DOHH2 (cell line): ENCODE measurements around the gene PPM1H.

ENCODE experiments used
- H3F3A ChIP-seq: fragments of 200-600 bp; sonication (generic), shearing (Covaris generic); 2 replicates; pipeline ENCODE4 v1.6.0; 2016; ENCODE audit warnings: antibody characterized with exemption, mild to moderate bottlenecking; ENCODE audit not compliant: control insufficient read depth, insufficient read depth
- H3K27ac ChIP-seq: fragments of 200-600 bp; sonication (generic); 2 replicates; pipeline ENCODE4 v1.5.1; 2014; ENCODE audit warnings: low read depth, mild to moderate bottlenecking, low read length, moderate library complexity
- H3K27me3 ChIP-seq: fragments of 200-600 bp; sonication (generic); 2 replicates; pipeline ENCODE4 v1.6.1; 2014; ENCODE audit warnings: mild to moderate bottlenecking, low read length, mixed read lengths; ENCODE audit not compliant: control insufficient read depth
- H3K36me3 ChIP-seq: fragments of 200-600 bp; sonication (generic); 2 replicates; pipeline ENCODE4 v1.6.1; 2014; ENCODE audit warnings: mild to moderate bottlenecking, low read length, moderate library complexity, mixed read lengths; ENCODE audit not compliant: control insufficient read depth
- H3K4me1 ChIP-seq: fragments of 200-600 bp; sonication (generic); 2 replicates; pipeline ENCODE4 v1.6.1; 2014; ENCODE audit warnings: mild to moderate bottlenecking, low read length, mixed read lengths; ENCODE audit not compliant: control insufficient read depth
- H3K4me2 ChIP-seq: fragments of 200-600 bp; sonication (generic); 2 replicates; pipeline ENCODE4 v1.6.0; 2014; ENCODE audit warnings: mild to moderate bottlenecking, low read length, moderate library complexity
- H3K4me3 ChIP-seq: fragments of 200-600 bp; sonication (generic); 2 replicates; pipeline ENCODE4 v1.5.1; 2014; ENCODE audit warnings: mild to moderate bottlenecking, low read length, mixed read lengths
- H3K79me2 ChIP-seq: fragments of 200-600 bp; sonication (generic); 2 replicates; pipeline ENCODE4 v1.6.1; 2014; ENCODE audit warnings: mild to moderate bottlenecking, low read length, mixed read lengths; ENCODE audit not compliant: control insufficient read depth
- H3K9me2 ChIP-seq: fragments of 200-600 bp; sonication (generic); replicated peaks from 2 replicates; pipeline ENCODE4 v1.6.1; 2014; ENCODE audit warnings: mild to moderate bottlenecking, low read length, mixed read lengths; ENCODE audit not compliant: control insufficient read depth
- H3K9me3 ChIP-seq: fragments of 200-600 bp; sonication (generic); 2 replicates; pipeline ENCODE4 v1.6.1; 2014; ENCODE audit warnings: antibody characterized with exemption, low read length, mixed read lengths; ENCODE audit not compliant: control insufficient read depth, insufficient read depth
- H4K20me1 ChIP-seq: fragments of 200-600 bp; sonication (generic); 2 replicates; pipeline ENCODE4 v1.6.0; 2014; ENCODE audit warnings: low read depth, mild to moderate bottlenecking, antibody characterized with exemption, low read length, moderate library complexity; ENCODE audit not compliant: control insufficient read depth, insufficient read depth
- EZH2phosphoT487 ChIP-seq: fragments of 200-600 bp; sonication (generic); IDR thresholded peaks from 2 replicates; pipeline ENCODE4 v1.6.1; 2017; ENCODE audit warnings: borderline replicate concordance, mild to moderate bottlenecking, antibody characterized with exemption, low read length, moderate library complexity, mixed read lengths
- TF ChIP-seq, protein P1 (sequence below): fragments of 200-600 bp; sonication (generic); IDR thresholded peaks from one replicate; pipeline ENCODE4 v1.5.1; 2014; ENCODE audit warnings: antibody characterized with exemption, mild to moderate bottlenecking, low read depth, low read length; ENCODE audit not compliant: poor library complexity, severe bottlenecking

The PPM1H gene

DNA sequence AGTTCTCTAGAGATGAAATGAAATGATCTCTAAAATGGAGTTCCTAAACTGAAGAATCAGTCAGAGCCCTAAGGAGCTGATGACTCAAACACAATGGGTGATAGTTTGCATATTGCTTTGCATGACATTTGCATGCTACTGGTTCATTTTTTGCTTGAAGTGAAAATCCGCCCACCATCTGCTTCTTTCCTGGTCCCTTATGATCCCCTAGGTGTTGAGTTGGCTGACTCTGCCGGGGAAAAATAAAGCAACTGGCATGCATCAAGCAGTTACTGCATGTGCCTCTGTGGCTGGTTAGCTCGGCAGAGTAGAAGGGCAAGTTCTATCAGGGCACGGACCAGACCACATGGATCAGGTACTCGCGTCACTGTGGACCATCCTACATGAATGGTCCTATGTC lies 151.1 kb downstream of the PPM1H start:
- no peaks in the 10 kb centered on the region for H3K36me3 ChIP-seq
- H3K4me1 ChIP-seq = no peaks in the 10 kb centered on the region
- H4K20me1 ChIP-seq = no peaks in the 10 kb centered on the region
- no peaks in the 10 kb centered on the region for H3F3A ChIP-seq
- no peaks in the 10 kb centered on the region for H3K9me2 ChIP-seq
- no peak for TF ChIP-seq EZH2phosphoT487
- TF ChIP-seq, protein P1, sequence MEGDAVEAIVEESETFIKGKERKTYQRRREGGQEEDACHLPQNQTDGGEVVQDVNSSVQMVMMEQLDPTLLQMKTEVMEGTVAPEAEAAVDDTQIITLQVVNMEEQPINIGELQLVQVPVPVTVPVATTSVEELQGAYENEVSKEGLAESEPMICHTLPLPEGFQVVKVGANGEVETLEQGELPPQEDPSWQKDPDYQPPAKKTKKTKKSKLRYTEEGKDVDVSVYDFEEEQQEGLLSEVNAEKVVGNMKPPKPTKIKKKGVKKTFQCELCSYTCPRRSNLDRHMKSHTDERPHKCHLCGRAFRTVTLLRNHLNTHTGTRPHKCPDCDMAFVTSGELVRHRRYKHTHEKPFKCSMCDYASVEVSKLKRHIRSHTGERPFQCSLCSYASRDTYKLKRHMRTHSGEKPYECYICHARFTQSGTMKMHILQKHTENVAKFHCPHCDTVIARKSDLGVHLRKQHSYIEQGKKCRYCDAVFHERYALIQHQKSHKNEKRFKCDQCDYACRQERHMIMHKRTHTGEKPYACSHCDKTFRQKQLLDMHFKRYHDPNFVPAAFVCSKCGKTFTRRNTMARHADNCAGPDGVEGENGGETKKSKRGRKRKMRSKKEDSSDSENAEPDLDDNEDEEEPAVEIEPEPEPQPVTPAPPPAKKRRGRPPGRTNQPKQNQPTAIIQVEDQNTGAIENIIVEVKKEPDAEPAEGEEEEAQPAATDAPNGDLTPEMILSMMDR = no peak
- no peaks in the 10 kb centered on the region for H3K79me2 ChIP-seq
- H3K4me3 ChIP-seq = no peak overlapping the region
- no peaks in the 10 kb centered on the region for H3K9me3 ChIP-seq
- H3K4me2 ChIP-seq = no peak overlapping the region
- H3K27me3 ChIP-seq = no peaks in the 10 kb centered on the region
- no peak overlapping the region for H3K27ac ChIP-seq

DNA sequence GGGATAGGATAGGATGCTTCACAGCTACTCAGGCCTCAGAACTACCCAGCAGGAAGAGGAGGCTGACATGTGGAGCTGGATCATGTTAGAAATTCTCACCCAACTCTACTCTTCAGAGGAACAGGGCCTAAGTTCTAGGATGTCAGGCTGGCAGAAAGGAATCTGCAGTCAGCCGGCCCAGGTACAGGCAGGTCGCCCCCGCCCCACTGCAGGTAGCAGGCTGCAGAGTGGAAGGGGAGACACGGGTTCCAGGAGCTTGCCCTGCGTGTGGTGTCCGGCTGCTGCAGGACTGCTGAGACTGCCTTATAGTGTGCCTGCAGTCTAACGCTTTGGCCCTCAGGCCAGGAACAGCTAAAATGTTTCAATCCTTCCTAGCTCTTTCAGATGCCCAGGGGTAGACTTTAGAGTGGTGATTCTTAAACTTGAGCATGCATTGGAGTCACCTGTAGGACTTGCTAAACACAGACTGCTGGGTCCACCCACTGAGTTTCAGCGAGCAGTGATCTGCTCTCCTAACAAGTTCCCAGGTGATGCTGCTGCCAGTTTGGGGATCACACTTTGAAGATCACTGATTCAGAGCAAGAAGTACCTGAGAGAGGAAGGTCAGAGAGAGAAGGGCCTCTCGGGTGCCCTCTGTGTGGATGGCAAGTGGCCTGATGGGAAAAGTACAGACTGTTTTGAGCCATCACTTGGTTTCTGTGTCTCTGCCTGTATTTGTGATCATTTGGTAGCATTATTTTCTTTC lies 153.6 kb downstream of the PPM1H start:
- no peaks in the 10 kb centered on the region for H3K9me3 ChIP-seq
- H3K79me2 ChIP-seq = no peaks in the 10 kb centered on the region
- H4K20me1 ChIP-seq = no peaks in the 10 kb centered on the region
- H3K9me2 ChIP-seq = no peaks in the 10 kb centered on the region
- H3K4me1 ChIP-seq = no peaks in the 10 kb centered on the region
- H3K27ac ChIP-seq = no peak overlapping the region
- no peak for TF ChIP-seq EZH2phosphoT487
- TF ChIP-seq, protein P1 = no peak
- no peaks in the 10 kb centered on the region for H3F3A ChIP-seq
- H3K36me3 ChIP-seq = no peaks in the 10 kb centered on the region
- no peak overlapping the region for H3K4me3 ChIP-seq
- no peaks in the 10 kb centered on the region for H3K27me3 ChIP-seq
- no peak overlapping the region for H3K4me2 ChIP-seq

DNA sequence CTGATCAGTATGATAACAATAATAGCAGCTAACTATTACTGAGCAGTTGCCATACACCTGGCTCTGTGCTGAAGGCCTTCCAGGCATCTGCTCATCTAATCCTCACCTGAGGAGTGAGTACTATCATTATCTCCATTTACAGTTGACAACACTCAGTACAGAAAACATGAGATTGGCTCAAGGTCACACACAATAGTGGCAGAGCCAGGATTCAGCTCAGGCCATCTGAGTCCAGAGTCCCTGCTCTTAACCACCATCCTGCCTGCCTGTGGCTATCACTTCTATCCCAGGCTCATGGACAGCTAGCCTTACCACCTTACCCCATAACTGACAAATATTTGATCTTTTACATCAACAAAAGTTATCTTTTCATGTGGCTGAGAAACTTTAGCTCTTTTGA lies 155.5 kb downstream of the PPM1H start:
- H3K27me3 ChIP-seq = no peaks in the 10 kb centered on the region
- no peak overlapping the region for H3K27ac ChIP-seq
- no peak overlapping the region for H3K4me2 ChIP-seq
- TF ChIP-seq EZH2phosphoT487 = no peak
- TF ChIP-seq, protein P1 = no peak
- no peaks in the 10 kb centered on the region for H3K79me2 ChIP-seq
- no peaks in the 10 kb centered on the region for H3K9me2 ChIP-seq
- no peaks in the 10 kb centered on the region for H4K20me1 ChIP-seq
- H3F3A ChIP-seq = no peaks in the 10 kb centered on the region
- no peak overlapping the region for H3K4me3 ChIP-seq
- H3K9me3 ChIP-seq = no peaks in the 10 kb centered on the region
- no peaks in the 10 kb centered on the region for H3K36me3 ChIP-seq
- no peaks in the 10 kb centered on the region for H3K4me1 ChIP-seq
